ENCODE data around the gene CDON.
A peak's percentile ranks its signal among the peaks of the same experiment; 100 is the strongest.

CDON gene

GRCh38 chr11:126062679-126063506 lies at the start of gene CDON:
TSS of gene CDON (minus strand) at chr11:126062866. CDS start at chr11:126023476, 39,390 bp downstream.
- DNase-seq, result peak; percentile 50

GRCh38 chr11:126111458-126112116 lies 48.9 kb upstream of the CDON start:
- DNase-seq, result no peak

GRCh38 chr11:126109941-126110731 lies 47.5 kb upstream of the CDON start:
- no peak for DNase-seq

GRCh38 chr11:126106594-126107328 lies 44.1 kb upstream of the CDON start:
- no peak for DNase-seq

- no peak for DNase-seq
These were observed 43.0 kb upstream of the CDON start for GRCh38 chr11:126105748-126106080.

GRCh38 chr11:126105022-126105747 lies 42.5 kb upstream of the CDON start:
- no peak for DNase-seq

GRCh38 chr11:126104420-126104819 lies 41.8 kb upstream of the CDON start:
- no peak for DNase-seq

GRCh38 chr11:126103150-126103549 lies 40.5 kb upstream of the CDON start:
- DNase-seq, result no peak

- no peak for DNase-seq
These were observed 39.8 kb upstream of the CDON start for GRCh38 chr11:126102436-126102981.

- DNase-seq, result no peak
These were observed 39.2 kb upstream of the CDON start for GRCh38 chr11:126101930-126102283.

- no peak for DNase-seq
These were observed 38.7 kb upstream of the CDON start for GRCh38 chr11:126101251-126101929.

GRCh38 chr11:126100716-126101115 lies 38.0 kb upstream of the CDON start:
- DNase-seq, result no peak

- DNase-seq, result no peak
These were observed 35.6 kb upstream of the CDON start for GRCh38 chr11:126098204-126098769.

- DNase-seq, result no peak
These were observed 33.1 kb upstream of the CDON start for GRCh38 chr11:126095745-126096144.

- DNase-seq, result no peak
These were observed 27.8 kb upstream of the CDON start for GRCh38 chr11:126090452-126090851.

GRCh38 chr11:126088999-126089398 lies 26.3 kb upstream of the CDON start:
- no peak for DNase-seq

GRCh38 chr11:126086248-126086647 lies 23.6 kb upstream of the CDON start:
- DNase-seq, result no peak

- DNase-seq, result no peak
These were observed 21.9 kb upstream of the CDON start for GRCh38 chr11:126084608-126084912.

GRCh38 chr11:126083829-126084607 lies 21.4 kb upstream of the CDON start:
- DNase-seq, result no peak

Data from SIG-M5 (cell line).